Mesenchymal stem cell (in vitro differentiated cells and primary cell): ENCODE results near the gene CMTM1.

Source experiments
- DNase-seq: peaks from one replicate; pipeline ENCODE4 v3.0.0-alpha.2; 2013
- H2AFZ ChIP-seq: one replicate; pipeline ENCODE4 v1.6.1; 2013; ENCODE audit warnings: low read depth, mild to moderate bottlenecking, control low read depth, inconsistent platforms, low read length, moderate library complexity
- H2AK5ac ChIP-seq: 2 replicates; pipeline ENCODE4 v1.6.1; 2013; ENCODE audit warnings: low read length, moderate library complexity, mild to moderate bottlenecking, inconsistent platforms; ENCODE audit not compliant: severe bottlenecking
- H2BK120ac ChIP-seq: one replicate; pipeline ENCODE4 v1.6.1; 2013; ENCODE audit warnings: low read depth, mild to moderate bottlenecking, inconsistent platforms, low read length, moderate library complexity
- H2BK12ac ChIP-seq, 2 experiments: one replicate each; pipeline ENCODE4 v1.6.1; 2013; ENCODE audit warnings: inconsistent platforms in 2 of 2, low read length in 2 of 2, mild to moderate bottlenecking in 2 of 2, moderate library complexity in 2 of 2, control low read depth in 1 of 2
- H2BK15ac ChIP-seq: one replicate; pipeline ENCODE4 v1.6.1; 2013; ENCODE audit warnings: mild to moderate bottlenecking, low read depth, inconsistent platforms; ENCODE audit not compliant: poor library complexity, severe bottlenecking
- H2BK5ac ChIP-seq: 2 replicates; pipeline ENCODE4 v1.6.1; 2013; ENCODE audit warnings: low read depth, mild to moderate bottlenecking, low read length, control low read depth, inconsistent platforms; ENCODE audit not compliant: poor library complexity, severe bottlenecking
- H3K14ac ChIP-seq, 2 experiments: one replicate each; pipeline ENCODE4 v1.6.1; 2013; ENCODE audit warnings: inconsistent platforms in 2 of 2, low read length in 2 of 2, control low read depth in 1 of 2, mild to moderate bottlenecking in 1 of 2, moderate library complexity in 1 of 2
- H3K18ac ChIP-seq, 2 experiments: one replicate each; pipeline ENCODE4 v1.6.1; 2013; ENCODE audit warnings: inconsistent platforms in 2 of 2, low read length in 2 of 2, control low read depth in 1 of 2, low read depth in 1 of 2, mild to moderate bottlenecking in 1 of 2
- H3K23ac ChIP-seq, 2 experiments: one replicate each; pipeline ENCODE4 v1.6.1; 2013; ENCODE audit warnings: inconsistent platforms in 2 of 2, low read length in 2 of 2, mild to moderate bottlenecking in 2 of 2, moderate library complexity in 2 of 2, control low read depth in 1 of 2
- H3K27ac ChIP-seq: 2 replicates; pipeline ENCODE4 v1.5.1; 2013; ENCODE audit warnings: mild to moderate bottlenecking, moderate library complexity, low read length, control low read depth, inconsistent platforms; ENCODE audit not compliant: poor library complexity, severe bottlenecking
- H3K27me3 ChIP-seq, 2 experiments: 2 replicates each; pipeline versions ENCODE4 v1.6.1 to v1.7.0; 2013; ENCODE audit warnings: low read length in 2 of 2, mild to moderate bottlenecking in 2 of 2, moderate library complexity in 2 of 2, control low read depth in 1 of 2, inconsistent platforms in 1 of 2; ENCODE audit not compliant: control insufficient read depth in 1 of 2, insufficient read depth in 1 of 2
- H3K36me3 ChIP-seq, 2 experiments: 2 replicates each; pipeline versions ENCODE4 v1.6.1 to v1.7.0; 2013; ENCODE audit warnings: low read length in 2 of 2, control low read depth in 1 of 2, inconsistent platforms in 1 of 2, low read depth in 1 of 2, mild to moderate bottlenecking in 1 of 2; ENCODE audit not compliant: insufficient read depth in 2 of 2, control insufficient read depth in 1 of 2
- H3K4ac ChIP-seq, 2 experiments: one replicate each; pipeline ENCODE4 v1.6.1; 2013; ENCODE audit warnings: inconsistent platforms in 2 of 2, low read length in 2 of 2, mild to moderate bottlenecking in 2 of 2, moderate library complexity in 2 of 2, control low read depth in 1 of 2, low read depth in 1 of 2
- H3K4me1 ChIP-seq: 2 replicates; pipeline ENCODE4 v1.6.1; 2013; ENCODE audit warnings: low read depth, low read length, control low read depth; ENCODE audit not compliant: control insufficient read depth, insufficient read depth
- H3K4me2 ChIP-seq: 2 replicates; pipeline ENCODE4 v1.6.1; 2013; ENCODE audit warnings: low read length, mild to moderate bottlenecking, inconsistent platforms; ENCODE audit not compliant: poor library complexity, severe bottlenecking
- H3K4me3 ChIP-seq, 2 experiments: 2 replicates each; pipeline versions ENCODE4 v1.5.1 to v1.7.0; 2013; ENCODE audit warnings: low read length in 2 of 2, mild to moderate bottlenecking in 2 of 2, control low read depth in 1 of 2, low read depth in 1 of 2; ENCODE audit not compliant: insufficient read depth in 1 of 2
- H3K79me1 ChIP-seq: replicated peaks from 2 replicates; pipeline ENCODE4 v1.6.1; 2013; ENCODE audit warnings: mild to moderate bottlenecking, control low read depth, low read length, inconsistent platforms; ENCODE audit not compliant: poor library complexity, severe bottlenecking
- H3K9ac ChIP-seq: 2 replicates; pipeline ENCODE4 v1.7.0; 2013; ENCODE audit warnings: mild to moderate bottlenecking, low read length, moderate library complexity
- H3K9me3 ChIP-seq: 2 replicates; pipeline ENCODE4 v1.7.0; 2013; ENCODE audit warnings: mild to moderate bottlenecking, low read length; ENCODE audit not compliant: control insufficient read depth
- H4K8ac ChIP-seq: one replicate; pipeline ENCODE4 v1.6.1; 2013; ENCODE audit warnings: inconsistent platforms, mild to moderate bottlenecking, low read length, moderate library complexity
- H4K91ac ChIP-seq: one replicate; pipeline ENCODE4 v1.6.1; 2013; ENCODE audit warnings: mild to moderate bottlenecking, low read length, inconsistent platforms
- WGBS: methylation state at CpG from one replicate; pipeline ENCODE4 v1.1.7; 2013; ENCODE audit warnings: mixed read lengths; 5-methylcytosine and 5-hydroxymethylcytosine counted together

Gene CMTM1

DNA sequence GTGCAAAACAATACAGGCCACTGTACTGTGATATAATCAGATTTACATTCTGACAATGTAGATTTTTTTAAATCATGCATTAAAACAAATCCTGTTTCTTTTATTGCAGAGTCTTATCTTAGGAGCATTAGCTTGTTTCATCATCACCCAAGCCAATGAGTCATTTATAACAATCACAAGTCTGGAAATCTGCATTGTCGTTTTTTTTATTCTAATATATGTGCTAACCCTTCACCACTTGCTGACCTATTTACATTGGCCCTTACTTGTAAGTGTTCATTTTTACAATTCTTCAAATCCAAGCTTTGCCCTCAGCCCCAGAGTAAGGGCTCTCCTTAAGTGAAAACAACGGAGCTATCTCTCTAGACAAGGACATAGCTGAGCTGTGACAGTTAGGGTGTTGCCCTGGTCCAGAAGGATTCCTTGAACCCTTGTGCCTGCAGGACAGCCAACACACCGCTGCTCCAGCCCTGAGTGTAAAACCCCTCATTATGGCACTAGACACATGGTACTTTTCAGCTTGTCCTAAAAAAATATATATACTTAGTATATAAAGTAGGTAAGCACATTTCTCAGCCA, 3.7 kb downstream of the CMTM1 start:
- Histone ChIP-seq H3K4me2 (no peak overlapping the region), H2BK15ac (no peak overlapping the region), H3K4ac (no peak overlapping the region), H3K23ac (no peak overlapping the region), H3K9me3 (no peaks in the 10 kb centered on the region), H4K8ac (no peak overlapping the region), H3K9ac (peak overlapping the region; percentile 28), H2AK5ac (no peak overlapping the region), H3K27me3 (no peaks in the 10 kb centered on the region), H3K14ac (no peak overlapping the region), H2AFZ (no peak overlapping the region), H3K4me3 (peak overlapping the region in 1 of 2 experiments; percentile 26), H3K79me1 (peaks cover 10% of the 10 kb centered on the region), H3K18ac (no peak overlapping the region), H4K91ac (no peak overlapping the region), H3K27ac (peak overlapping the region; percentile 21), H2BK12ac (no peak overlapping the region), H2BK5ac (no peak overlapping the region), H3K4me1 (peaks cover 6% of the 10 kb centered on the region), H3K36me3 (peaks cover 13 to 19% of the 10 kb centered on the region in 2 experiments), H2BK120ac (no peak overlapping the region)
- peak; percentile 76 for DNase-seq
- WGBS, result 13% methylated on average over 2 of the region's 3 CpGs

GRCh38 chr16:66572356-66572755, 6.1 kb downstream of the CMTM1 start:
- H2BK15ac ChIP-seq, result no peak overlapping the region
- H3K14ac ChIP-seq, result no peak overlapping the region
- H2AK5ac ChIP-seq, result no peak overlapping the region
- no peak overlapping the region for H3K27ac ChIP-seq
- WGBS, result 77% methylated on average over 2 of the region's 2 CpGs
- no peak overlapping the region for H4K91ac ChIP-seq
- no peaks in the 10 kb centered on the region for H3K9me3 ChIP-seq
- H2BK120ac ChIP-seq, result no peak overlapping the region
- DNase-seq, result no peak
- no peak overlapping the region for H4K8ac ChIP-seq
- no peak overlapping the region for H2AFZ ChIP-seq
- H3K36me3 ChIP-seq, result no peaks in the 10 kb centered on the region
- H3K23ac ChIP-seq, result no peak overlapping the region
- peaks cover 4% of the 10 kb centered on the region for H3K4me1 ChIP-seq
- H2BK5ac ChIP-seq, result no peak overlapping the region
- H3K9ac ChIP-seq, result no peak overlapping the region
- peak overlapping the region in 1 of 2 experiments; percentile 18 for H3K18ac ChIP-seq
- H3K4me3 ChIP-seq, result no peak overlapping the region
- no peak overlapping the region for H2BK12ac ChIP-seq
- no peaks in the 10 kb centered on the region for H3K27me3 ChIP-seq
- H3K4me2 ChIP-seq, result no peak overlapping the region
- no peak overlapping the region for H3K4ac ChIP-seq
- no peaks in the 10 kb centered on the region for H3K79me1 ChIP-seq

DNA sequence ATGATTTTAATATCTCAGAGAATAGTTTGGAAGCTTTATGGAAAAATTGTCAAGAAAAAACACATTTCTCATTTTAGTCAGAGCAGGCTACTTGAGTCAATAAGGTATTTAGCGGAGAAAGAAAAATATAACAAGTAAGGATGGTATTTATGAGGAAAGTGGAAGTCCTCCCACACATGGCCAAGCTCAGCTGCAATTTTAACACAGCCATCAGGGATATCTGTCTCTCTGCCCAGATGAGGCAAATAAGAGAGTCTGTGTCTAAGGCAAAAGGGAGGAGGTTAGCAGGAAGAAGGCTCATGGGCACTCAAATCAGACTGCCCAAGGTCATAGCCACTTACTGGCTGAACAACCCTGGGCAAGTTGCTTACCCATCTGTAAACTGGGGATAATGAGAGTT, 7.8 kb downstream of the CMTM1 start:
- no peak overlapping the region for H3K18ac ChIP-seq
- H3K27ac ChIP-seq, result no peak overlapping the region
- no peak for DNase-seq
- 100% methylated on average over 1 of the region's 1 CpG for whole genome bisulfite sequencing
- H3K79me1 ChIP-seq, result no peaks in the 10 kb centered on the region
- H3K4me3 ChIP-seq, result no peak overlapping the region
- H3K23ac ChIP-seq, result no peak overlapping the region
- no peak overlapping the region for H4K91ac ChIP-seq
- no peak overlapping the region for H2BK120ac ChIP-seq
- no peak overlapping the region for H3K4me2 ChIP-seq
- H2BK5ac ChIP-seq, result no peak overlapping the region
- H3K36me3 ChIP-seq, result peaks cover 0 to 6% of the 10 kb centered on the region in 2 experiments
- H2AFZ ChIP-seq, result no peak overlapping the region
- H4K8ac ChIP-seq, result no peak overlapping the region
- peaks cover 0 to 13% of the 10 kb centered on the region in 2 experiments for H3K27me3 ChIP-seq
- H3K14ac ChIP-seq, result no peak overlapping the region
- H2AK5ac ChIP-seq, result peak overlapping the region; percentile 46
- H3K9me3 ChIP-seq, result no peaks in the 10 kb centered on the region
- H3K4ac ChIP-seq, result no peak overlapping the region
- H2BK12ac ChIP-seq, result no peak overlapping the region
- H3K4me1 ChIP-seq, result peaks cover 3% of the 10 kb centered on the region
- H2BK15ac ChIP-seq, result no peak overlapping the region
- no peak overlapping the region for H3K9ac ChIP-seq

- Histone ChIP-seq H3K79me1 (no peaks in the 10 kb centered on the region), H2BK12ac (no peak overlapping the region), H3K4ac (no peak overlapping the region), H3K27me3 (peaks cover 0 to 13% of the 10 kb centered on the region in 2 experiments), H3K4me3 (no peak overlapping the region), H3K4me2 (no peak overlapping the region), H2AK5ac (no peak overlapping the region), H4K8ac (no peak overlapping the region), H2BK15ac (no peak overlapping the region), H3K36me3 (peaks cover 0 to 10% of the 10 kb centered on the region in 2 experiments), H3K27ac (no peak overlapping the region), H3K9me3 (no peaks in the 10 kb centered on the region), H3K4me1 (peaks cover 7% of the 10 kb centered on the region), H2BK5ac (no peak overlapping the region), H2AFZ (no peak overlapping the region), H4K91ac (no peak overlapping the region), H3K14ac (no peak overlapping the region), H3K18ac (no peak overlapping the region), H3K23ac (no peak overlapping the region), H3K9ac (no peak overlapping the region), H2BK120ac (no peak overlapping the region)
- WGBS, result 99% methylated on average over 3 of the region's 3 CpGs
- no peak for DNase-seq
Measured at GRCh38 chr16:66574531-66574930, 8.3 kb downstream of the CMTM1 start.
